GM18499 (cell line): ENCODE measurements around the gene WDR4.
"Not testable (repeated sequence)": the region's sequence is repeated elsewhere in the genome, so short reads cannot be mapped to it uniquely, and the experiment has no call there.

ENCODE experiments used
- ATAC-seq: cut with Tn5 transposase; IDR thresholded peaks from one replicate; pipeline ENCODE4 v1.9.1; 2021; ENCODE audit warnings: moderate number of reproducible peaks; ENCODE audit not compliant: insufficient read depth, unreplicated experiment

The WDR4 gene

DNA sequence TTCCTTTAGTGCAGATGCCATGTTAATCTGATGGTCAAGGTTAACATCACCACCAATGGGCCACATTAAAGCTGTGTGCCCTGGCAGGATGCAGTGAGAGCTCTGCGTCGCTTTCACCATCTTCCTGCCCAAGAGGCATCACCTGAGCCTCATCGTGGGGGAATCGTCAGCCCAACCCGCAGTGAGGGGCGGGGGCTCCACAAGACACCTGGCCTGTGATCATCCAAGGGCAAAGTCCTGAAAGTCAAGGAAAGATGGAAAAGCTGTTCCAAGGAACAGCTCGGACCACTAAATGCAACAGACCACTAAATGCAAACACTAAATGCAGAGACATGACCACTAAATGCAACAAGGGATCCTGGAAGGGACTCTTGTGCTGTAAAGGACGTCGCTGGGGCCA lies 49.9 kb downstream of the WDR4 start:
- no peak for ATAC-seq

DNA sequence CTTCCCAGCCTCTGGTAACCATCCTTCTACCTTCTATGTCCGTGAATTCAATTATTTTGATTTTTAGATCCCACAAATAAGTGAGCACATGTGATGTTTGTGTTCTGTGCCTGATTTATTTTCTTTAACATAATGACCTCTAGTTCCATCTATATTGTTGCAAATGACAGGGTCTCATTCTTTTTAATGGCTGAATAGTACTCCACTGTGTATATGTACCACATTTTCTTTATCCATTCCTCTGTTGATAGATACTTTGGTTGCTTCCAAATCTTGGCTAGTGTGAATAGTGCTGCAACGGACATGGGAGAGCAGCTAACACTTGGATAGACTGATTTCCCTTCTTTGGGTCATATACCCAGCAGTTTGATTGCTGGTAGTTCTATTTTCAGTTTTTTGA lies 51.8 kb downstream of the WDR4 start:
- ATAC-seq = no peak

DNA sequence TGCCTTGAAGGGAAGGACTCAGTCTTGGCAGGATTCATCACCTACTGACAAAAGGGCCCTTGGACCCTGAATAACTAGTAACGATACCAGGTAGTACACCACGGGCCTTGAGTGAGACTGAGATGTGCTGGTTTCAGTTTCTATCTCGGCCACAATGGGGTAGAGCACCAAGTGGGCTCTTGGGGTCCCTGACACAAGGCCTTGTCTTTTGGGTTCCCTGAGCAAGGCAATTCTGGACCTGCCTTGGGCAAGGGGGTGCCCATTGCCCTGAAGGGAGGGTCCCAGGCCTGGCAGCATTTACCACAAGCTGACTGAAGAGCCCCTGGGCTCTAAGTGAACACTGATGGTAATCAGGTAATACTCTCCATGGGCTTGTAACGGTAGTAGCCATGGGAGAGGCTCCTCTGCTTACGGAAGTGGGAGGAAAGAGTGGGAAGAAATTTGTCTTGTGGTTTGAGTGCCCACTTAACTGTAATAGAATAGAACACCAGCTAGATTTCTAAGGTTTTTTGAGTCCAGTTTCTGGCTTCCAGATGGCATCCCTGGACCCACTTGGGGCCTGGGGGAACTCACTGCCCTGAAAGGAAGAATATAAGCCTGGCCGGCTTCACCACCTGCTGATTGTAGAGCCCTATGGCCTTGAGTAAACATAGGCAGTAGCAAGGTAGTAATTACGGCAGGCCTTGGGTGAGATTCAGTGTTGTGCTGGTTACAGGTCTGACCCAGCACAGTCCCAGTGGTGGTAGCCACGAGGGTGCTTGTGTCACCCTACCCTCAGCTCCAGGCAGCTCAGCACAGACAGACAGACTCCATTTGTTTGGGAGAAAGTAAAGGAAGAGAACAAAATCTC lies 58.5 kb downstream of the WDR4 start:
- ATAC-seq = no peak

DNA sequence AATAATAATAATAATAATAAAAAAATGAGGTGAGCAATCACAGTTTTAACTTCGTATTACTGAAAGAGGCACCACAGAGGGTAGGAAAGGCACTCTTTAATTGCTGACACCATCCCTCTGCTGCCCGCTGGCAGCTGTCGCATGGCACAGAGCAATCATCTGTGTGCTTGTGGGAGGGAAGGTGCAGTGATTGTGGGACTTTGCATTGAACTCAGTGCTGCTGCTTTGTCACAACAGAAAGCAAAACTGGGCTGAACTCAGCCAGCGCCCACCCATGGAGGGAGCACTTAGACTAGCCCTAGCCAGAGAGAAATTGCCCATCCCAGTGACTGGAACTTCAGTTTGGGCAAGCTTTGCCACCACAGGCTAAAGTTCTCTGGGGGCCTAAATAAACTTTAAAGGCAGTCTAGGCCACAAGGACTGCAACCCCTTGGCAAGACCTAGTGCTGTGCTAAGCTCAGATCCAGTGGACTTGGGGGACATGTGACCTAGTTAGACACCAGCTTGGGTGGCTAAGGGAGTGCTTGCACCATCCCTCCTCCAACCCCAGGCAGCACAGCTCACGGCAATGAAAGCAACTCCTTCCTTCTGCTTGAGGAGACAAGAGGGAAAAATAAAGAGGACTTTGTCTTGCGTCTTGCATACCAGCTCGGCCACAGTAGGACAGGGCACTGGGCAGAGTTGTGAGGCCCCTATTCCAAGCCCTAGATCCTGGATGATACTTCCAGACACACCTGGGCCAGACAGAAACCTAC lies 59.3 kb downstream of the WDR4 start:
- no peak for ATAC-seq

DNA sequence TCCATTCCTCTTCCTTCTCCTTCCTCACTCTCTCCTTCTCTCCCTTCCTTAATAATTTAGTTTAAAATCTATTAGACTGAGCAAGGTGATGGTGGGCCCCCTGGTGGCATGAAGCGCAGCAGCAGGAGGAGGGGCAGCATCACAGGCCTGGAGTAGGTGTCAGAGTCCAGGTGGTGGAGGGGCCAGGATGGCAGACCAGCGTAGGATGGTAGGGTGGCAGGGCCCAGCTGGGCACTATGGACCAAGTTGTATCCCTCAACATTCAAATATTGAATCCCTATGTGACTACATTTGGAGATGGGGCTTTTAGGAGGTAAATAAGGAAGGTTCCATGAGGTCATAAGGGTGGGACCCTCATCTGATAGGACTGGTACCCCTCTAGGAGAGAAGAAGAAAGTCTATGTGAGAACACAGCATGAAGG lies 61.0 kb downstream of the WDR4 start:
- no peak for ATAC-seq

DNA sequence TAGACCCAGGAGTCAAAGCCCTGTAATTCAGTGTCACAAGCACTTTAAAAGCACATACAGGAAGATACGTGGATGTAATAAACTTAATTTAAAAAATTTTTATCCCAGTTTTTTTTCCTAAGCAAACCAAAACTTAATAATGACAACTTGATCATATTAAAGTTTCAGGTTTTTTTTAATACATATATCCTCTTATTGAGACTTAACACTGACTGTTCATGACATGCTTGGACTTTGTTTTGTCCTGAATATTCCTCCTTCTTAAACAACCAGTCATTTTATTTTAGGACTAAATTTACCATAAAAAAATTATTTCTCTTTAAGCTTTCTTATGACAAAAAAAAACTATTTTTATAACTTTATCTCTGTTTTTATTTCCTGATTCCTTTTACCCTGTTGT lies 64.1 kb downstream of the WDR4 start:
- ATAC-seq = no peak

DNA sequence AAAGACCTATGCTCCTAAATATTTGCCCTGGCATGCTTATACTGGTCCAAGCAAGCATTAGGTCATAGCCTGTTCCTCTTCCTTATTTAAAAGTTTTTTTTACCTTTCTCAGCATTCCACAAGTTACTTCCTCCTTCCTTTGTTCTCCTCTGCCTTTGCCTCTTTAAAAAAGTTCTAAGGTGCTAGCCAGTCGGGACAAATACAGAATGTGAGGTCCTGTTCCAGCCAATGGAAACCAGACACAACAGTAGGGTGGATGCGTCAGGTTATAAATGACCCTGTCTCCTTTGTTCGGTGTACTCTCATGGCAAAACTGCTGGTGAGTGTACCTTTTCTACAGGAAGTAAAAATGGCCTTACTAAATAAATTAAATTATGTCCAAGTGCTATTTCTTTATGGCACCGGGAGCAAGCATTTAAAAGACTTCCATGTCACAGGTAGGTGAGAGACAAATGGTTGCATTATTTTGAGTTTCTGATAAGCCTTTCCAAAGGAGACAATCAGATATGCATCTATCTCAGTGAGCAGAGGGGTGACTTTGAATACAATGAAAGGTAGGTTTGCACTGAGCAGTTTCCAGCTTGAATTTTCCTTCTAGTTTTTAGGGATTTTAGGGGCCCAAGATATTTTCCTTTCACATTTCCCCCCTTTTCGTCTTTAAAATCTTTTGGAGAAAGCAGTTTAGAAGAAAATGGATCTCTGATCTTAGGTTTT lies 66.7 kb downstream of the WDR4 start:
- not testable (repeated sequence) for ATAC-seq

DNA sequence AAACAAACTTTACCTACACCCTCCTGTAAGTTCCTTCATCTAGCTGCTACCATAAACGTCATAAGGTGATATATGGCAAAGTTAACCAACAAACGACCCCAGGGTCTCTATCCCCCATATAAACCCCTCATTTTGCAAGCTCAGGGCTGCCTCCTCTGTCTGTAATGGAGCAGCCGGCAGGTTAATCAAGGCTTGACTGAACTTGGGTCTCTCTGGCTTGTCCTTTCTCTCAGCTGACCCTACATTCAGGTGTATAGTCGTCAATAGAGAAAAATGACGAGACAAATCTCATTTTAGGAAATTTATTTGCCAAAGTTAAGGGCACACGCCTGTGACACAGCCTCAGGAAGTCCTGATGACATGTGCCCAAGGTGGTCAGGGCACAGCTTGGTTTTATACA lies 67.4 kb downstream of the WDR4 start:
- ATAC-seq = no peak

DNA sequence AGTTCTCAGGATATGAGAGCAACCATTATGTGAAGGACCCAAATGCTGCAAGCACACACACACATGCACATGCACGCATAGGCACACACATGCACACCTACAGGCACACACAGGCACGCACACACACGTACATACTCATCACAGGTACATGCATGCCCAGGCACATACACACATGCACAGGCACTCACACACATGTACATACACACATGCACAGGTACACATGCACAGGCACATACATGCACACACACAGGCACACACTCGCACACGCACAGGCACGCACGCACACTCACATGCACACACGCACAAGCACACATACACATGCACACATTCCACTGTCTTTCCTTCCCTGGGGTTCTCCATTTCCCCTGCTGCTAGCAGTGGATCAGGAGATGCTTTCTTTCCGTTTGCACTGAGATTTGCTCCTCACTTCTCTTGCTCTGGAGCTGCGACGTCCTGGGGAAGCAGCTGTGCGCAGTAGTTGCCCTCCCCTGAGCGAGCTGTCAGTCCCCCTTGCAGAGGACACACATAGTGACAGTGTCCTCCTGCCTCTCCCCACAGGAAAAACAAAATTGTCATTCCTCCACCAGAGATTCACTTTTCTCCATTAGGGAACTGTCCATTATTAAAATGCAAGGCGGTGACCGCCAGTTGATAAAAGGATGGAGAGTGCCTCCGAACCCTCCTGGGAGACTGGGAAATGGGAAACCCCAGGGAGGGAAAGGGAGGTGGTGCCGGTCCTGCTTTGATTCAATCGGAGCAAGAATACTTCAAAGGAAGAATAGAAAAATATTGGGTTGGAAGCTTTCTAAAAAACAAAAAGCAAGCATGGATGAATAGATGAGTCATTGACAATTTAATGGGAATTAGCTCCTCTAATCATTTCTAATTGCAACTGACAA lies 69.5 kb downstream of the WDR4 start:
- ATAC-seq = no peak

DNA sequence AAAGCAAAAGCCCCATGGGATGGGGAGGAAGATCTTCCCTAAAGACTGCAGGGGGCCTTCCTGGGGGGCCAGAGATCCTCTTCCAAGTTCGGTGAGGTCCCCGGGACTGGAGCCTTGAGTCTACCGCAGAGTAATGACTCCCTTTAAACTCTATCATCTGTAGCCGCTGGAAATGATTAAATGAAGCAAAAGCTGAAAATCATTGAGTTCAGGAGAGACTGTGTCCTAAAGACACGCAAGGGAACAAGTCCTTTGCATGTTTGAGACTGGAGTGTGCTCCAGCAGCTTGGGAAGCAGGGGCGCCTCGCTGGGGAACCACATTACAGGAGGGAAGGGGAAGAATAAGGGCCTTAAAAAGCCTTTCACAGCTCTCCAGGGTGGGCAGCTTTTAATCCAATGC lies 70.2 kb downstream of the WDR4 start:
- ATAC-seq = no peak

DNA sequence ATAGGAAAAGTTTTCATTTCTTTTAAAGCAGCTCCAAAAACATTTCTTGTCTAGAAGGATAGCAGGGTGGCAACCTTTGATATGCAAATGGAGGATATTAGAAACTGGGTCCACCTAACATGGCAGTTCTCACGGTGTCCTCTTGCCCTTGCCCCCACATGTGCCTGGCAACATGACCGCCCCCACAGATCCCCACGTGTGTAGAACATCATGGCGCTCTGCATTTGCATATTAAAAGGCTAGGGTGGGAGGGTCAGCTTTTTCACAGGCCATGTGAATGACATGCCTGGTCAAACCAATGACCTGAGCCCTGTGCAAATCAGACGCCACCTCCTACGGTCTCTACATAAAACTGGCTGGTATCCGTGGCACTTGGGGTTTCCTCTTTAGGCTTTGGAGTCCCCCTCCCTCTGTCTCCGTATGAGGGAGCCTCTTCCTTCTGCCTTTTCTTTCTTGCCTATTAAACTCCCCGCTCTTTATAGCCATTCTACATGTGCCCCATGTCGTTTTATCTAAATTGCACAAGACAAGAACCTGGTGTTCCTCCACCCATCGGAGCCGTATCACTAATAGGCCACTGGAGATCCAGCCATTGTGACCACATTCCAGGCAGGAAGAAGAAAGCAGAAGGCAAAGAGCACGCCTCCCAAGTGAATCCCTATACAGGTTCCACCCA lies 71.3 kb downstream of the WDR4 start:
- ATAC-seq = no peak

DNA sequence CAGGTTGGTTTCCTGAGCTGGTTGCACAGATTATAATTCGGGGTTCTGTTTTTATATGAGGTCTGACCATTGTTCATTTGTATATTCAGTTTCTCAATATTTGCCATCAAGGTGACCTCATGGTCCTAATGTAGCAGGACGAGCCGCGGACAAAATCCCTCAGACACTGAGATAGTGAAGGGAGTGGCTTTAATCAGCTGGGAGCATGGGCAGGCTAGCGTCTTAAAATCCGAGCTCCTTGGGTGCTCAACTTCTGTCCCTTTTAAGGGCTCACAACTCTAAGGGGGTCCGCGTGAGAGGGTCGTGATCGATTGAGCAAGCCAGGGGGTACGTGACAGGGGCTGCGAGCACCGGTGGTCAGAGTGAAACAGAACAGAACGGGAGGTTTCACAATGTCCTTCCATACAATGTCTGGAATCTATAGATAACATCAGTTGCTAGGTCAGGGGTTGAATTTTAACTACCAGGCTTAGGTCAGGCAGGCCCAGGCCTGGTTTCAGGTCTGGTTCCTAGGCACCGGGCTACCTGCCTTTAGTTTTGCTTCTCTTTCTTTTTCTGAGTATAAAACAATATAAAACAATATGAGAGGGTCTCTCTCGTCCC lies 71.9 kb downstream of the WDR4 start:
- not testable (repeated sequence) for ATAC-seq

DNA sequence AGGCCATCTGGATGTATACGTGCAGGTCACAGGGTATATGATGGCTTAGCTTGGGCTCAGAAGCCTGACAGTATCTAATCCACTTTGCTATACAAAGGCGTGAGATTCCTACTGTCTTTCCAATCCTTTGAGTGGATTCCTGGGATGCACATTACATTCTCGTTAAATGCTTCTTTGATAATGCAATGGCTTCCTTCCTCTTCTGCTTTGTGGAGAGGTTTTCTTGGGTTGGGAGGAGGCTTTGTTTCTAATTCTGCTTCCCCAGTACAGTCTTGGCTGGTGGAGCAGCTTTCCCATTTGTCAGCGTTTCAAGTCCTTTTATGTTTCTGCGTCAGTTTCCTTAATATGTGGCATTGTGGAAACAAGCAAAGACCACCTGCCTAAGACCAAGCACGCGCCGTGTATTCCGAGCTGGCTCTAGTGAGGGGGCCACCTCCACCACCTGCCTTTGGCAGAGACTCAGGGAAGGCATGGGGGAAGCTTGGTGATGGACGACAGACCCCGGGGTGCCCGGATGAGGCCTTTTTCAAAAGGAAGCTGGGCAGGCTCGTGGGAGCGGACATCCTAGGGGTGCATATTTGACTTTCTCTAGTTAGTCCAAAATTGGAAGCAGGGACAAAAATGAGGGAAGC lies 72.7 kb downstream of the WDR4 start:
- no peak for ATAC-seq

DNA sequence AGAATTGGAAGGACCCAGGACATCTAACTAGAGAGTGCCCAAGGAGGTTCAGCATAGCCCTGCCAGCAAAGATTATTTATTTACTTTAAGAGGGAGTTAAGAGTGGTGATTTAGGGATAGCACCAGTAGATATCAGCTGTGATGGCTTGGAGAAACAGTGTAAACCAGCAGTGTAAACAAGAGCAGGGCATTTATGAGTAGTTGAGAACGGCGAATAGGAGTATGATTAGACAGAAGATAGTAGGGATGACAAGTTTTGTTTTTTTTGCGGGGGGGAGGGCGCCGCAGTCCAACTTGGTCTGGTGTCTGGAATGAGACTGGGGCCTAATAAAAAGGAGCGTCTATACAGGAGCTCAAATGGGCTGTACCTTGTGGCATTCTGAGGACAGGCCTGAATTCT lies 77.7 kb downstream of the WDR4 start:
- ATAC-seq = not testable (repeated sequence)

DNA sequence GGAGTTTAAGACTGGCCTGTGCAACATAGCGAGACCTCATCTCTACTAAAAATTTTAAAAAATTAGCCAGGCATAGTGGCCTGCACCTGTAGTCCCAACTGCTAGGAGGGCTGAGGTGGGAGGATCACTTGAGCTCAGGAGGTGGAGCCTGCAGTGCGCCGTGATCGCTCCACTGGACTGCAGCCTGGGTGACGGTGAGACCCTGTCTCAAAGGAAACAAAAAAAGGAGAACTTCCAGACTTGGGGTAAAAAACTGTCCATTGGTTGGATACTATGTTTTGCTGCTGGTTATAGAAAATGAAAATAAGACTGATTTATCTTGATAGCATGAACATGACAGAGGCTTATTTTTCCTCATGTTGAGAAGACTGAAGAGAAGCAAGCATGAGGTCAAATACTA lies 79.4 kb downstream of the WDR4 start:
- ATAC-seq = no peak

DNA sequence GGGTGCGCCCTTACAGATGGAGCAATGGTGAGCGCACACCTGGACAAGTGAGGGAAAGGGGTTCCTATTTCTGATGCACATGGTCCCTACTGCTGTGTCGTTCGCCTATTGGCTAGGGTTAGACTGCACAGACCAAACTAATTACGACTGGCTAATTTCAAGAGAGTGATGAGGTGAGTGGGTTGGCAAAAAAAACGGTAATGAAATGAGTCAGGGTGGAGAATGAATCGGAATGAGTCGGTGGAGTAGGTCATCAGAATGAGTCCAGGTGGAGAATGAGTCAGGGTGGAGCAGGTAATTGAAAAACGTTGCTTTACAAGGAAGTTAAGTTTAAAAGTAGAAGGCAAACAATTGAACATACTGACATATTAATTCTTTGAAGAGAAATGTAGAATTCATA lies 79.8 kb downstream of the WDR4 start:
- no peak for ATAC-seq
